Measurements from ENCODE around the gene ARHGEF38.

Gene ARHGEF38

GRCh38 chr4:105637408-105638176 lies 85.2 kb downstream of the ARHGEF38 start:
- Histone ChIP-seq H3K27ac (ENCODE audit: low read depth, low read length) (no peak overlapping the region), H3K4me3 (ENCODE audit: low read depth in 1 of 2, low read length in 2 of 2) (peak overlapping the region in 1 of 2 donors; percentile 9), H3K4me1 (ENCODE audit: control insufficient read depth in 1 of 2, insufficient read depth in 2 of 2, low read length in 2 of 2) (peaks cover 19 to 31% of the 10 kb centered on the region in 2 donors), H3K9ac (ENCODE audit: low read depth in 1 of 2, low read length in 2 of 2) (no peak overlapping the region), H3K36me3 (ENCODE audit: control insufficient read depth in 1 of 2, insufficient read depth in 2 of 2, low read length in 2 of 2) (no peaks in the 10 kb centered on the region), H3K27me3 (ENCODE audit: control insufficient read depth in 1 of 2, insufficient read depth in 2 of 2, low read length in 2 of 2) (no peaks in the 10 kb centered on the region), H3K9me3 (ENCODE audit: control insufficient read depth in 1 of 2, low read length in 2 of 2) (no peaks in the 10 kb centered on the region)

- no peak overlapping the region for H3K27ac ChIP-seq (ENCODE audit: low read depth, low read length)
- H3K27me3 ChIP-seq (ENCODE audit: control insufficient read depth in 1 of 2, insufficient read depth in 2 of 2, low read length in 2 of 2) = no peaks in the 10 kb centered on the region
- H3K9ac ChIP-seq (ENCODE audit: low read depth in 1 of 2, low read length in 2 of 2) = no peak overlapping the region
- peaks cover 9% of the 10 kb centered on the region in 2 donors for H3K4me1 ChIP-seq (ENCODE audit: control insufficient read depth in 1 of 2, insufficient read depth in 2 of 2, low read length in 2 of 2)
- no peak overlapping the region for H3K4me3 ChIP-seq (ENCODE audit: low read depth in 1 of 2, low read length in 2 of 2)
- H3K36me3 ChIP-seq (ENCODE audit: control insufficient read depth in 1 of 2, insufficient read depth in 2 of 2, low read length in 2 of 2) = no peaks in the 10 kb centered on the region
- no peaks in the 10 kb centered on the region for H3K9me3 ChIP-seq (ENCODE audit: control insufficient read depth in 1 of 2, low read length in 2 of 2)
Measured at GRCh38 chr4:105641845-105642244, 89.4 kb downstream of the ARHGEF38 start.

- H3K9me3 ChIP-seq (ENCODE audit: control insufficient read depth in 1 of 2, low read length in 2 of 2) = no peaks in the 10 kb centered on the region
- H3K4me3 ChIP-seq (ENCODE audit: low read depth in 1 of 2, low read length in 2 of 2) = no peak overlapping the region
- H3K4me1 ChIP-seq (ENCODE audit: control insufficient read depth in 1 of 2, insufficient read depth in 2 of 2, low read length in 2 of 2) = no peaks in the 10 kb centered on the region
- no peaks in the 10 kb centered on the region for H3K36me3 ChIP-seq (ENCODE audit: control insufficient read depth in 1 of 2, insufficient read depth in 2 of 2, low read length in 2 of 2)
- H3K9ac ChIP-seq (ENCODE audit: low read depth in 1 of 2, low read length in 2 of 2) = no peak overlapping the region
- no peaks in the 10 kb centered on the region for H3K27me3 ChIP-seq (ENCODE audit: control insufficient read depth in 1 of 2, insufficient read depth in 2 of 2, low read length in 2 of 2)
- no peak overlapping the region for H3K27ac ChIP-seq (ENCODE audit: low read depth, low read length)
Measured at GRCh38 chr4:105644257-105644656, 91.8 kb downstream of the ARHGEF38 start.

GRCh38 chr4:105645440-105645839 lies 93.0 kb downstream of the ARHGEF38 start:
- no peak overlapping the region for H3K27ac ChIP-seq (ENCODE audit: low read depth, low read length)
- no peak overlapping the region for H3K4me3 ChIP-seq (ENCODE audit: low read depth in 1 of 2, low read length in 2 of 2)
- H3K9ac ChIP-seq (ENCODE audit: low read depth in 1 of 2, low read length in 2 of 2) = no peak overlapping the region
- no peaks in the 10 kb centered on the region for H3K9me3 ChIP-seq (ENCODE audit: control insufficient read depth in 1 of 2, low read length in 2 of 2)
- H3K27me3 ChIP-seq (ENCODE audit: control insufficient read depth in 1 of 2, insufficient read depth in 2 of 2, low read length in 2 of 2) = no peaks in the 10 kb centered on the region
- H3K4me1 ChIP-seq (ENCODE audit: control insufficient read depth in 1 of 2, insufficient read depth in 2 of 2, low read length in 2 of 2) = no peaks in the 10 kb centered on the region
- no peaks in the 10 kb centered on the region for H3K36me3 ChIP-seq (ENCODE audit: control insufficient read depth in 1 of 2, insufficient read depth in 2 of 2, low read length in 2 of 2)

- Histone ChIP-seq H3K27ac (ENCODE audit: low read depth, low read length) (no peak overlapping the region), H3K9ac (ENCODE audit: low read depth in 1 of 2, low read length in 2 of 2) (no peak overlapping the region), H3K36me3 (ENCODE audit: control insufficient read depth in 1 of 2, insufficient read depth in 2 of 2, low read length in 2 of 2) (no peaks in the 10 kb centered on the region), H3K9me3 (ENCODE audit: control insufficient read depth in 1 of 2, low read length in 2 of 2) (no peaks in the 10 kb centered on the region), H3K27me3 (ENCODE audit: control insufficient read depth in 1 of 2, insufficient read depth in 2 of 2, low read length in 2 of 2) (no peaks in the 10 kb centered on the region), H3K4me3 (ENCODE audit: low read depth in 1 of 2, low read length in 2 of 2) (no peak overlapping the region), H3K4me1 (ENCODE audit: control insufficient read depth in 1 of 2, insufficient read depth in 2 of 2, low read length in 2 of 2) (no peaks in the 10 kb centered on the region)
Measured at GRCh38 chr4:105650190-105650589, 97.8 kb downstream of the ARHGEF38 start.

- no peaks in the 10 kb centered on the region for H3K9me3 ChIP-seq (ENCODE audit: control insufficient read depth in 1 of 2, low read length in 2 of 2)
- no peak overlapping the region for H3K27ac ChIP-seq (ENCODE audit: low read depth, low read length)
- H3K4me3 ChIP-seq (ENCODE audit: low read depth in 1 of 2, low read length in 2 of 2) = no peak overlapping the region
- no peaks in the 10 kb centered on the region for H3K27me3 ChIP-seq (ENCODE audit: control insufficient read depth in 1 of 2, insufficient read depth in 2 of 2, low read length in 2 of 2)
- H3K4me1 ChIP-seq (ENCODE audit: control insufficient read depth in 1 of 2, insufficient read depth in 2 of 2, low read length in 2 of 2) = no peaks in the 10 kb centered on the region
- H3K36me3 ChIP-seq (ENCODE audit: control insufficient read depth in 1 of 2, insufficient read depth in 2 of 2, low read length in 2 of 2) = no peaks in the 10 kb centered on the region
- no peak overlapping the region for H3K9ac ChIP-seq (ENCODE audit: low read depth in 1 of 2, low read length in 2 of 2)
Measured at GRCh38 chr4:105651884-105652283, 99.5 kb downstream of the ARHGEF38 start.

- H3K4me1 ChIP-seq (ENCODE audit: control insufficient read depth in 1 of 2, insufficient read depth in 2 of 2, low read length in 2 of 2) = no peaks in the 10 kb centered on the region
- H3K27me3 ChIP-seq (ENCODE audit: control insufficient read depth in 1 of 2, insufficient read depth in 2 of 2, low read length in 2 of 2) = no peaks in the 10 kb centered on the region
- no peak overlapping the region for H3K27ac ChIP-seq (ENCODE audit: low read depth, low read length)
- H3K9ac ChIP-seq (ENCODE audit: low read depth in 1 of 2, low read length in 2 of 2) = no peak overlapping the region
- no peaks in the 10 kb centered on the region for H3K9me3 ChIP-seq (ENCODE audit: control insufficient read depth in 1 of 2, low read length in 2 of 2)
- no peaks in the 10 kb centered on the region for H3K36me3 ChIP-seq (ENCODE audit: control insufficient read depth in 1 of 2, insufficient read depth in 2 of 2, low read length in 2 of 2)
- no peak overlapping the region for H3K4me3 ChIP-seq (ENCODE audit: low read depth in 1 of 2, low read length in 2 of 2)
Measured at GRCh38 chr4:105652286-105652888, 100.0 kb downstream of the ARHGEF38 start.

- no peak overlapping the region for H3K4me3 ChIP-seq (ENCODE audit: low read depth in 1 of 2, low read length in 2 of 2)
- no peaks in the 10 kb centered on the region for H3K27me3 ChIP-seq (ENCODE audit: control insufficient read depth in 1 of 2, insufficient read depth in 2 of 2, low read length in 2 of 2)
- no peaks in the 10 kb centered on the region for H3K4me1 ChIP-seq (ENCODE audit: control insufficient read depth in 1 of 2, insufficient read depth in 2 of 2, low read length in 2 of 2)
- H3K36me3 ChIP-seq (ENCODE audit: control insufficient read depth in 1 of 2, insufficient read depth in 2 of 2, low read length in 2 of 2) = no peaks in the 10 kb centered on the region
- no peak overlapping the region for H3K27ac ChIP-seq (ENCODE audit: low read depth, low read length)
- H3K9ac ChIP-seq (ENCODE audit: low read depth in 1 of 2, low read length in 2 of 2) = no peak overlapping the region
- no peaks in the 10 kb centered on the region for H3K9me3 ChIP-seq (ENCODE audit: control insufficient read depth in 1 of 2, low read length in 2 of 2)
Measured at GRCh38 chr4:105657117-105657765, 104.8 kb downstream of the ARHGEF38 start.

GRCh38 chr4:105659190-105659589 lies 106.8 kb downstream of the ARHGEF38 start:
- Histone ChIP-seq H3K4me1 (ENCODE audit: control insufficient read depth in 1 of 2, insufficient read depth in 2 of 2, low read length in 2 of 2) (no peaks in the 10 kb centered on the region), H3K9ac (ENCODE audit: low read depth in 1 of 2, low read length in 2 of 2) (no peak overlapping the region)

GRCh38 chr4:105661028-105661427 lies 108.6 kb downstream of the ARHGEF38 start:
- Histone ChIP-seq H3K27ac (ENCODE audit: low read depth, low read length) (no peak overlapping the region), H3K4me3 (ENCODE audit: low read depth in 1 of 2, low read length in 2 of 2) (no peak overlapping the region), H3K9ac (ENCODE audit: low read depth in 1 of 2, low read length in 2 of 2) (no peak overlapping the region), H3K36me3 (ENCODE audit: control insufficient read depth in 1 of 2, insufficient read depth in 2 of 2, low read length in 2 of 2) (no peaks in the 10 kb centered on the region), H3K4me1 (ENCODE audit: control insufficient read depth in 1 of 2, insufficient read depth in 2 of 2, low read length in 2 of 2) (no peaks in the 10 kb centered on the region), H3K27me3 (ENCODE audit: control insufficient read depth in 1 of 2, insufficient read depth in 2 of 2, low read length in 2 of 2) (no peaks in the 10 kb centered on the region), H3K9me3 (ENCODE audit: control insufficient read depth in 1 of 2, low read length in 2 of 2) (no peaks in the 10 kb centered on the region)

More at GRCh38 chr4:105659190-105659589, 106.8 kb downstream of the ARHGEF38 start:
- no peaks in the 10 kb centered on the region for H3K36me3 ChIP-seq (ENCODE audit: control insufficient read depth in 1 of 2, insufficient read depth in 2 of 2, low read length in 2 of 2)
- no peaks in the 10 kb centered on the region for H3K9me3 ChIP-seq (ENCODE audit: control insufficient read depth in 1 of 2, low read length in 2 of 2)
- no peak overlapping the region for H3K4me3 ChIP-seq (ENCODE audit: low read depth in 1 of 2, low read length in 2 of 2)
- no peak overlapping the region for H3K27ac ChIP-seq (ENCODE audit: low read depth, low read length)
- H3K27me3 ChIP-seq (ENCODE audit: control insufficient read depth in 1 of 2, insufficient read depth in 2 of 2, low read length in 2 of 2) = no peaks in the 10 kb centered on the region

All from duodenal mucosa (tissue), 2 donors.